HT1080 (cell line): ENCODE measurements around the gene CLEC12A. TPM values are rescaled to one million over a fixed set of nuclear protein-coding genes. Genes with fewer than 3 reads are reported as not detected.
"Not testable (repeated sequence)": the region's sequence is repeated elsewhere in the genome, so short reads cannot be mapped to it uniquely, and the experiment has no call there.

Source experiments
- DNase-seq: peaks from one replicate; pipeline ENCODE4 v3.0.0-alpha.2; 2015; ENCODE audit warnings: low read depth
- total RNA-seq: library from RNA; depleted of rRNA; stranded (reverse); fragments of >200 nt; shearing (Covaris generic); gene quantifications from 2 replicates; pipeline ENCODE4 v1.2.3, GENCODE V29; 2014

CLEC12A gene
- total RNA-seq, 1 experiment from 2014 or later = not detected

DNA sequence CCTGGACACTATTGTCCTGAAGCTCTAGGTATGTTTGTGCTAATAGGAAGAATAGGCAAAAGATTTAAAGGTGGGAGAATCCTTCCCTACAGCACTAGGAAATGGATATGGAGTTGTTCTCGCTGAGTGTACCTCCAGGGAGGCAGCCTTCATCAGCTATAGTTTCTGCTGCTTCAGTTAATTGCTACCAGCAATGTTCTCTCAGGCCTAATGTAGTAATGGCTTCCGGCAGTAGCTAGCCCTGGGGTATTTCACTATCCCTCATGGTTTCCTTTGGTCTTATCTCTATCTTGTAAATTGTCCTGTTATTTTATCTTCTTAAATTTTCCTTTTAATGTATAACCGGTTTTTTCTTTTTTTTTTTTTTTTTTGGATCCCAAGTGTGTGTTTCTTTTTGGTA lies 9.3 kb upstream of the CLEC12A start:
- DNase-seq = no peak

DNA sequence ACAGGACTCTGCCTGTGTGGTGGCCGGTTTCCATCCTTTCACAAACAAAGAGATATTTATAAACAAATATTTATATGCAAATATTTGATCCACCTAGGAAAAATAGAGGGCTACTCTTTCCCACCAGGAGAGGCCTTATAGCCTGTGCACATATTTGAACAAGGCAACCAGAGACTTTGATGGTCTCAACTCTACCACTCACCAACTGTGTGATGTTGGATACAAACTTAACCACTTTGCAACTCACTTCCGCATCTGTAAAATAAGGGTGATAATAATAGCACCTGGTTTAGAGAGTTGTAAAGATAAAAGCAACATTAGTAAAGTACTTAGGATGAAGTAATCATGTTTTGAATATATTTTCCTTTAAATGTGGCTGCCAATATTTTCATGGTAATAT lies 1.5 kb upstream of the CLEC12A start:
- no peak for DNase-seq

DNA sequence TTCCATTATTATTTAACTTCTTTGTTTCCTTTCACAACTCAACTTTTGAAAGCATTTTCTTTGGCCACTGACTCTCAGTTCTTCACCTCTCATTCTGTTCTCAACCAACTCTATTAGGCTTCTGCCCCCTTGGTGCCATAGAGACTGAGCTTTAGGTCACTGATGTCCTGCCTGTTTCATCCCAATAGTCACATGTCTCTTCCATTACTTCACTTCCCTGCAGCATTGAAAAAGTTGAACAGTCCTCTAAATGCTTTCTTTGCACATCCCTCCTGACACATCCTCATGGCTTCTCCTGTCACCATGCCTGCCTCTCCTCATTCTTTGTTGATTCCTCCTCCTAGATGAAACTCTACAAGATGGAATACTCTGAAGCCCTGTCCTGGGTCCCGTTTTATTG lies 2.7 kb downstream of the CLEC12A start:
- DNase-seq = no peak

DNA sequence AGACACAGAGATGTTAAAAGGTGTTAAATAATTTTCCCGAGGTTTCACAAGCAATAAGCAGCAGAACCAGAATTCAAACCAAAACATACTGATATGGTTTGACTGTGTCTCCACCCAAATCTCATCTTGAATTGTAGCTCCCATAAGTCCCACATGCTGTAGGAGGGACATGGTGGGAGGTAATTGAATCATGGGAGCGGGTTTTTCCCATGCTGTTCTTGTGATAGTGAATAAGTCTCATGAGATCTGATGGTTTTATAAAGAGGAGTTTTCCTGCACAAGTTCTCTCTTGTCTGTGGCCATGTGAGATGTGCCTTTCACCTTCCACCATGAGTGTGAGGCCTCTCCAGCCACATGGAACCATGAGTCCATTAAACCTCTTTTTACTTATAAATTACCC lies 3.5 kb downstream of the CLEC12A start:
- not testable (repeated sequence) for DNase-seq

DNA sequence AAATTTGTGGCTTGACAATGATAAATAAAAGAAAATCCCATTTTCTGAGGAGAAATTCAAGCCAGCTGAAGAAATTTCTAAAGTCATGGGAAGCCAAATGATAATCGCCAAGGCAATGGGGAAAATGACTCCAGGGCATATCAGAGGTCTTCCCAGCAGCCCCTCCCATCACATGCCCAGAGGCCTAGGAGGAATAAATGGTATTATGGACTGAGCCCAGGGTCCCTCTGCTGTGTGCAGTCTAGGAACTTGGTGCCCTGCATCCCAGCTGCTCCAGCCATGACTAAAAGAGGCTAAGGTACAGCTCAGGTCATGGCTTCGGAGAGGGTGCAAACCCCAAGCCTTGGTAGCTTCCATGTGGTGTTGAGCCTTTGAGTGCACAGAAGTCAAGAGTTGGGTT lies 4.4 kb downstream of the CLEC12A start:
- no peak for DNase-seq

DNA sequence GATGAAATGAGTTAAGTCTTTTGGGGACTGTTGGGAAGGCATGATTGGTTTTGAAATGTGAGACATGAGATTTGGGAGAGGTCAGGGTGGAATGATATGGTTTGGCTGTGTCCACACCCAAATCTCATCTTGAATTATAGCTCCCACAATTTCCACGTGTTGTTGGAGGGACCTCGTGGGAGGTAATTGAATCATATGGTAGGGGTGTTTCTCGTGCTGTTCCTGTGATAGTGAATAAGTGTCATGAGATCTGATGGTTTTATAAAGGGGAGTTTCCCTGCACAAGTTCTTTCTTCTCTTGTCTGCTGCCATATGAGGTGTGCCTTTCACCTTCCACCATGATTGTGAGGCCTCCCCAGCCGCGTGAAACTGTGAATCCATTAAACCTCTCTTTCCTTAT lies 5.4 kb downstream of the CLEC12A start:
- DNase-seq = not testable (repeated sequence)

DNA sequence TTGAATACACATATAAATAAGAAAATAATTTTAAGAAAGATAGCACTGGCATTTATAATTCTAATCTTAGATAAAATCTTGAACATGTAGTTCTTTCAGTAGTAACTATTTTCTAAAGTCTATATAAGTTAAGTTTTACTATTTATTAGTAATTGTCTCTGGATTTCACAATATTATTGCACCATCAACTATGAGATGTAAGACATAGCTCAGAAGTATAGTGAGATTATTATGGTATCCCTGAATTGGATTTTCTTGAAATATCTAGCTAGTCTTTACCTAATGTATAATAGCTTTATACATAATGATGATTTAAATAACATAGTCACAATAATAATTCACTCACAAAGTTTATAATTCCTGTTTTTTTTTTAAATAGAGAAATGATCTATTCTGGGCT lies 6.7 kb downstream of the CLEC12A start:
- DNase-seq = no peak

DNA sequence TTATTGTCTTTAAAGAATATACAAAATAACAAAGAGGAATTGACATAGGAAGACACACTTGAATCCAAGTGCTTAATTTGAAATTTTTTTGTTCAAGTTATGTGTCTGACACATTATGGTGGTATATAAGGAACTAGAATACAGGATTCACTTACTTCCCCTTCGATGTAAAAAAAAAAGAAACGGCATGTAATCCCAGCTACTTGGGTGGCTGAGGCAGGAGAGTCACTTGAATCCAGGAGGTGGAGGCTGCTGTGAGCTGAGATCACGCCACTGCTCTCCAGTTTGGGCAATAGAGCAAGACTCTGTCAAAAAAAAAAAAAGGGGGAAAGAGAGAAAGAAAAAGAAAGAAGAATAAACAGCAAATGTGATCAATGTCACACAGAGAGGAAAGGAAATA lies 8.9 kb downstream of the CLEC12A start:
- no peak for DNase-seq

DNA sequence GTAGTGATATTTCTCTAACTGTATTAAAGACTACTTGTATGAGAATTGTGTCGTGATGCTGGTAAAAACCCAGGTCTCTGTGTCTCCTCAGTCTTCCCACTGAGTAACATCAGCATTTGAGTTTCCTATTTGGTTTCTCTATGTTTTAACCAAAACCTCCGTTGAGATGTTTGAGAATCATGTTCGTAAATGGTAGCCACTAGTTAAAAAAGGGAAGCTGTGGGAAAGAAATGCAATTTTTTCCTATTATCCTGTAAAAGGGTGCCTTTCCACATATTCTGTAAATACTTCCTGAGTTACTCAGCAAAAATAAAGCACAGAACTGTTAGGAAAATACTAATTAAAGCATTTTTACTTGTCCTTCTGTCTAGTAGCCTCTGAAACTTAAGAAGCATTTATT lies 20.7 kb downstream of the CLEC12A start:
- DNase-seq = no peak

DNA sequence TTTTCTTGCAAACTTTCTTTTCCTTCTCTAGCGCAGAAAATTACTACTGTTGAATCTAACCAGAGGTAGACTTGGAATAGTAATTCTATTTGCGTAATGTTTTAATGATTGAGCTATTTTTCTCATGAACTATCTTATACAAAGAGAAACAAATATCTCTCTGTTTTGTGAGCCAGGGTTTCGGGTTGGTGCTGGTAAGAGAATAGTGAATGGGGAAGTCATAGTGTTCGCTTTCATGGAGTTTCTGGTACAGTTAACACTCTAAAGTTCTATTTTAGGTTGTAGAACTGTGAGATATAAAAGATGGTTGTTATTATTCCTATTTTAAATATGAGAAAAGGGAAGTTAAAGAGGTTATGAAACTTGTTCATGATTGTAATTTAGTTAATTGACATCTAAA lies 21.1 kb downstream of the CLEC12A start:
- no peak for DNase-seq

DNA sequence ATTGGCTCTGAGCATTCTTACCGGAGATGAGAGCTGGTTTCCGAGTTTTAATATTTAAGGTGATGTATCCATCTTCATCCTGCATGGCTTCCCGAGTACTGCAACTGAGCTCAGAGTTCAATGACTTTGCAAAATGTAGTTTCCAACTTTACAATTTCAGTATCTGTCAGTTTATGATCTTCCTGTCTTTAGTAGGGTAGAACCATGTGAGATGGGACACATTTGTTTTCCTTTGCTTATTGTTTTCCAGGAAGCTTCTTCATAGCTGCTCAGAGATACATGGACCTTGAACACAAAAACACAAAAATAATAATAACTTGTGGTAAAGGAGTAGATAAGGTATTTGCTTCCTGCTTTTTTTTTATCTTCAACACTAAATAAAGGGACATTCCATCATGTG lies 27.8 kb downstream of the CLEC12A start, which contains the start of gene CLEC1B:
Gene CLEC1B (minus strand): TSS at position 106 of the 400 bp plus-strand sequence. CDS start 21 bp downstream, at position 85.
- DNase-seq = no peak

DNA sequence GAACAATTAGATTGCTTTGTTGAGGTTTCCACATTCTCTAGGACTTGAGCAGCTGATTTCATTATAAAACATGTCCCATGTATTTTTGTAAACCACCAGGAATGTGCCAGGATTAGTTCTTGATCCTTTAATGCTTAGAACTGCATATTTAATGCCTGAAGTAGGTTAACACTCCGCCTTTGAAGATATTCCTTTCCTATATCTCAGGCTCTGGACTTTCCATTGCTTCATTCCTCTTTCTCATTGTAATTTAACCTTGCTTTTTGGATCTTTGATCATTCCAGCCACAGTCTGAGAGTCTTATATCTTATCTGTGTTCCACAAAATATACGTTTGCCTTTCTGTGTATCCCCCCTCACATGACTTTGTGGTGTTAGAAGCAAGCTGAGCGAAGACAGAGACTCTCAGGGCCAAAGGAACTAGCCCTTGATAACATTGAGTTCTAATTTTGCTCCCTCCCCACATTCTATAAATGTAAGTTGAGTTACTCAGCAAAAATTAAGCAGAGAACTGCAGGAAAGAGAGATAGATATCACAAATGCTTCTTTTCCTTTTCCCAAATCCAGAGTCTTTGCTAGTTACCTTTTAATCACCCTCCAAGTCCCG lies 30.1 kb downstream of the CLEC12A start:
- DNase-seq = no peak

DNA sequence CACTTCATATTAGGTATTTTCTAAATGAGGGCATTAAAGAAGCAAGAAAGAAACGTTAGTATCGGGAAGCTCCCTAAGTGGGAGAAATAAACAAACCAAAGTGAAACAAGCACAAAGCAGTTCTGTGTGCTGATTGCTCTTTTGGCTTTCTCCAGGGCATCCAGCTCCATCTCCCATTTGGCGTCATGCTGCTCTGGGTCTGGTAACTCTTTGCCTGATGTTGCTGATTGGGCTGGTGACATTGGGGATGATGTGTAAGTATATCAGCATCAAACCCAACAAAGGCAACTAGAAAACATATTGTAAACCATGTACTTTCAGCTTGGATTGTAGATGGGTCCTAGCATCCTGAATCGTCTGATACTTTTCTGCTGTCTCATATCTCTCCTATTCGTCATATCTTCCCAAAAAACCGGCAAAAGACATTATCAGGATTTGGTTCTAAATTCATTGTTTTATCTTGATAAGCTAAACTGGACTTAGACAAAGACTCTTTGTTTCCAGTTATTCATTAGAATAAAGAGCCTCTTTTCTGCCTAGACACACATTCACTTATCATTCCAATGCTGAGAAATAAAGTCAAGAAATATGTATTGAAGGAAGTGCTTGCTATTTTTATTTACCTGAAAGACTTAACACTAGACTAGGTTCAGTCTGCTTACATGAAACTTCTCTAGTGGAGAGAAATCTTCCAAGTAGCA lies 41.6 kb downstream of the CLEC12A start:
- no peak for DNase-seq

DNA sequence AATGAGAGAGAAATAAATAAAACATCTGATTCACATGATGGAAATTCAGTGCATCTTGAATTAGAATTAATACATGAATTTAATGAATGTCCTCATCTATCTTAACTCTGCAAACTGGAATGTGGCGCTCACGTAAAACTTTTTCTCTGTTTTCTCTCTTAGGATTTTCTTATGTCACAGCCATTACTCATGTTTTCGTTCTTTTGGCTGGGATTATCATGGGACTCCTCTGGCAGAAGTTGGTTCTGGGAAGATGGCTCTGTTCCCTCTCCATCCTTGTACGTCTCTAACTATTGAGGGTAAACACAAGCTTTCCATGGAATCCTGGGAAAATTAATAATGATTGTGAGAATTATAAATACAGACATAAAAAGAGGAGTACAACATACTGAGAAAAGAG lies 44.2 kb downstream of the CLEC12A start:
- no peak for DNase-seq

DNA sequence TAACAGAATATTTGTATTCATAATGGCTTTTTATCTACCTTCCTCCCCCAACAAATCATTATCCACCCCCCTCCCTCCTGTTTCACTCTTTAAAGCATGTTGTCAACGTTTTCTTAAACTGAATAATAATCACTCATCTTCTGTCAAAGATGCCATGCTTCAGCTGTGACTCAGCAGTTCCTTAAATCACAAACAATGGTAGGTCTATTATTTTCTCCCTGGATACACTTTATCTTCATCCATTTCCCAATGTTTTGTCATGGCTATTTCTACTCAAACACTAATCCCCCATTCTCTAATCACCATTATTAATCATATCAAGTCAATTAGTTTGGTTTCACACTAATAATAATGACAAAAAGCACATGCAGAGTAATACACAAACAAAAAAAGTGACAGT lies 45.7 kb downstream of the CLEC12A start:
- peak; percentile 62 for DNase-seq

DNA sequence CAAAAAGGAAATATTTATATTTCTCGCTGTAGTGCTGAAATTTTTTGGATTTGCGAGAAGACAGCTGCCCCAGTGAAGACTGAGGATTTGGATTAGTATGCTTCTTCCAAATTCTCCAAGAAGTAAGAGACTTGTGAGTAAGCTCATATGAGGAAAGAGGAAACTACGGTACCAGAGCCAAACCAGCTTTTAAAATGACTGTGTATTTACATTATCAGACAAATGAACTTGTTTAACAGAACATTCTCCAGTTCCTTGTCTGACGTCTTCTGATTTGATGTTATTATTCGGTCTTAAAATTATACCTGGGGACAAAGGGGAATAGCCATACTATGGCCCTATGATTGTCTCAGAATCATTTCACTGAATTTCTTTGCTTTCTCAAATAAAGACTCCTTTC lies 47.2 kb downstream of the CLEC12A start:
- DNase-seq = no peak

DNA sequence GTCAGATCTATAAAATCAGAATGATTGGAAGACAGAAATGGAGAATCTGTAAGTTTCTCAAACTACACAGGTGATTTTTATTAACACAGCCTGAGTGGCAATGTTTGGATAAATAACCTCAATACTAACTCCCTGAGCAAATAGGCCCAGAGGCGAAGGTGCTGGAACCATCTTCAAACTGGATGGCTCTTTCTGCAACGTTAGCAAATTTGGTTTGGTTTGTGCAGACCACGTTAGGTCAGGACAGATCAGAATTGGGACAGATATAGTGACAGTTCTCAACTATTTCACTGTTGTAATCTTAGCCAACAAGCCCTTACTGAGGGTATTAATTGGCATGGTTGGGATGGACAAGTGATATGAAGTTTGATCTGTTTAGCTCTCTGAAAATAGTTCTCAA lies 50.1 kb downstream of the CLEC12A start:
- no peak for DNase-seq

DNA sequence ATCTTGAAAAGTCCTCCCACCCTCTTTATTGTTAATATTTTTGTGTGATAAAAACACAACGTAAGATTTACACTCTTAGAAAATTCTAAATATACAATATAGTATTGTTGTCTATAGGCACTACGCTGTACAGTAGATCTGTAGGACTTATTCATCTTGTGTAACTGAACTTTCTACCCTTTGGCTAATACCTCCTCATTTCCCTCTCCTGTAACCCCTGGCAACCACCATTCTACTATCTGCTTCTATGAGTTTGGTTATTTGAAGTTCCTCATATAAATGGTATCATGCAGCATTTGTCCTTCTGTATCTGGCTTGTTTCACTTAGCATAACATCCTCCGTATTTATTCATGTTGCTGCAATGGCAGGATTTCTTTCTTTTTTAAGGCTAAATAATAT lies 54.0 kb downstream of the CLEC12A start:
- DNase-seq = no peak

DNA sequence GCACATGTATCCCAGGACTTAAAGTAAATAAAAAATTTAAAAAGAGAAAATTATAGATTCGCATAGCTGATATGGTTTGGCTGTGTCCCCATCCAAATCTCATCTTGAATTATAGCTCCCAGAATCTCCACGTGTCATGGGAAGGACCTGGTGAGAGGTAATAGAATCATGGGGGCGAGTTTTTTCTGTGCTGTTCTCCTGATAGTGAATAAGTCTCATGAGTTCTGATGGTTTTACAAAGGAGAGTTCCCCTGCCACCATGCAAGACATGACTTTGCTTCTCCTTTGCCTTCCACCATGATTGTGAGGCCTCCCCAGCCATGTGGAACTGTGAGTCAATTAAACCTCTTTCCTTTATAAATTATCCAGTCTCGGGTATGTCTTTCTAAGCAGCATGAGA lies 55.5 kb downstream of the CLEC12A start:
- DNase-seq = not testable (repeated sequence)

DNA sequence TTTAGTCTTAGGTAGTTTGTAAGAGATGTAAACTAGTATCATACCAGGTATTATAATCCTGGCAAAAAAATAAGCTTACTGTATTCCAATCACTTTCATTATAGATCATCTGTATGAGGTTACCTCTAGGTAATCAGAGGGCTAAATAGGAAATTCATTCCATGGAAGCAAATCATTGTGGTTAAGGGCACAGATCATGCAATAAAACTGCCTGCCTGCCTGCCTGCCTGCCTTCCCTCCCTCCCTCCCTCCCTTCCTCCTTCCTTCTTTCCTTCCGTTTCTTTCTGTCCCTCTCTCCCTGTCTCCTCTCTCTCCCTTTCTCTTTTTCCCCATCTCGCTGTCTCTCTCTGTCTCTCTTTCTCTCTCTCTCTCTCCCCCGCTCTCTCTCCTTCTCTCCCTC lies 56.1 kb downstream of the CLEC12A start:
- DNase-seq = peak; percentile 18

DNA sequence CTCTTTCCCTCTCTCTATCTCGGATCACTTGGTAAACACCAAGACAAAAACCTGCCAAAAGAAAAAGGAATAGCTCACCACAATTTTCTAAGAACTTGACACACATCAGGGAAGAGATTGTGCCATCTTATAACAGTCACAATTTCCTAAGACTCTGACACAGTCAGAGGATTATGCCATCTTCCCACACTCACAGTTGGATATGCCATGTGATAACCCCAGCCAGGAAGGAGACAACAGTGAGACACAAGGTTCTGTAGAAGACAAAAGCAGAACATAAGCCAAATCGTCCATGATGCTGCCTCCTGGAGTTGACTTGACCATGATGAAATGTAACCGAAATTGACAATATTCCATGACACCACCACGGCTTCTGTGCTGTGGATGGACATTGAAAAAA lies 56.5 kb downstream of the CLEC12A start:
- peak; percentile 52 for DNase-seq

DNA sequence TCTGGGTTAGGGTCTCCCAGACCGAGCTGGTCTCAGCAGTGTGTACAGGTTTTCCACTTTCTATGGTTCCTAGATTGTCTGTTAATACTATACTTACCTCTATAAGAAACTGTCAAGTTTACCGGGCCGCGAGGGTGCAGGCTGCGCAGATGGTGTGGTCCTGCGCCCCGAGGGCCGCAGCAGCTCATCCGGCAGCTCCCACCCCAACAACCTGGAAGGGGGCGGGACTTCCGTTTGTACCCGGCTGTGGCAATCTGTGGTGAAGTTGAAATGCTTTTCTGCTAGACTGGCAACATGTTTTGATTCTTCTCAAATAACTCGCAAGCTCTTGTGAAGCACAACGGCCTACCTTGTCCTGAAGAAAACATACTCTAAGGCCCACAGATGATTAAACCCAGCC lies 59.2 kb downstream of the CLEC12A start, which contains the start of gene CLEC9A:
Gene CLEC9A (plus strand): TSS at position 237 of the 400 bp plus-strand sequence. CDS start 22,006 bp downstream, outside the sequence.
- DNase-seq = no peak

DNA sequence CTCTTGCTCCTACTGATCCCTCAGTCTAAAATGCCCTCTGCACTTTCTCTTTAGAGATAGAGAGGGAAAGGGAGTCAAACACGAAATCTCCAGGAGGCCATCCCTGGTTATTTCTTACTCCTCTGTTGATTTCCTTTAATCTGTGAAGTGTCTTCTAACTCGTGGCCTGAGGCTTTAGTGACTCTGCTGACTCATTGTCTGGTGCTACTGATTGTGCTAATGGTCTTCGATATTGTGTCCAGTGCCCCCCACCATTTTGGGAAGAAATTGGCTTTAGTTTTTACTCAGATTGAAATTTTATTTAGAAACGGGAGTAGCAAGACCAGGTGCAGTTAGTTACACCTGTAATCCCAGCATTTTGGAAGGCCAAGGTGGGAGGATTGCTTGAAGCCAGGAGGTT lies 60.1 kb downstream of the CLEC12A start:
- no peak for DNase-seq
